K562 (cell line): ENCODE data around the gene VAMP8. TPM values are rescaled to one million over a fixed set of nuclear protein-coding genes. Genes with fewer than 3 reads are reported as not detected.
A peak's percentile ranks its signal among the peaks of the same experiment; 100 is the strongest.

ENCODE experiments used
- ATAC-seq: fragments of 200-7000 bp; cut with Tn5 transposase; 3 replicates; pipeline ENCODE4 v1.9.1; 2020; ENCODE audit warnings: moderate library complexity
- BruUV-seq: library from RNA; stranded (reverse); fragments of 400-500 nt; replicated peaks from 2 replicates; lab custom pipeline; 2021; lab: Mats Ljungman, UMichigan
- CTCF ChIA-PET: fragments of 300-600 bp; formaldehyde crosslinking; extraction: SDS; loops from one replicate; lab custom pipeline; 2021; ENCODE audit warnings: low intra/inter-chr PET ratio; lab: Yijun Ruan, JAX
- POLR2A ChIA-PET: fragments of 300-600, 350-650 bp; sonication (Branson Sonifier 250); formaldehyde crosslinking; extraction: SDS; loops from one replicate; lab custom pipeline; 2021; ENCODE audit warnings: antibody characterized with exemption, inconsistent platforms; lab: Yijun Ruan, JAX
- DNase-seq, 4 experiments: peaks; one replicate each; pipeline versions ENCODE4 v3.0.0 to v3.0.0-alpha.2; 2011 to 2018; ENCODE audit warnings: low spot score in 3 of 4, mixed read lengths in 3 of 4; ENCODE audit errors: extremely low read depth in 1 of 4
- FAIRE-seq: peaks from 2 replicates; lab custom pipeline; 2011; peaks lifted over from hg19 to GRCh38; lab: Jason Lieb, UNC
- H2AFZ ChIP-seq: 2 replicates; pipeline ENCODE4 v1.6.0; 2011; ENCODE audit warnings: low read depth, low read length, control low read depth, inconsistent platforms
- H3K27ac ChIP-seq: fragments of 200-600 bp; 3 replicates; pipeline ENCODE4 v1.8.0; 2011; ENCODE audit warnings: low read depth, mild to moderate bottlenecking, control low read depth, inconsistent platforms, low read length, moderate library complexity, mixed read lengths; ENCODE audit errors: extremely low read depth
- H3K27me3 ChIP-seq, 2 experiments: fragments of 300-600 bp in 1 of 2; 2 replicates in 1 of 2; 3 replicates in 1 of 2; pipeline versions ENCODE4 v1.6.0 to v1.8.0; 2011; ENCODE audit warnings: inconsistent platforms in 2 of 2, low read length in 2 of 2, mild to moderate bottlenecking in 1 of 2, mixed read lengths in 1 of 2, moderate library complexity in 1 of 2; ENCODE audit not compliant: control insufficient read depth in 2 of 2, insufficient read depth in 2 of 2
- H3K36me3 ChIP-seq: fragments of 300-600 bp; 3 replicates; pipeline ENCODE4 v1.8.0; 2011; ENCODE audit warnings: mild to moderate bottlenecking, low read length, inconsistent platforms; ENCODE audit not compliant: control insufficient read depth, insufficient read depth
- H3K4me1 ChIP-seq, 2 experiments: fragments of 200-600 bp in 1 of 2; replicated peaks in 1 of 2; 2 replicates in 1 of 2; 3 replicates in 1 of 2; pipeline versions ENCODE4 v1.5.1 to v1.8.0; 2011; ENCODE audit warnings: inconsistent platforms in 2 of 2, low read length in 2 of 2, mild to moderate bottlenecking in 1 of 2, mixed read lengths in 1 of 2, moderate library complexity in 1 of 2; ENCODE audit not compliant: control insufficient read depth in 2 of 2, insufficient read depth in 2 of 2
- H3K4me2 ChIP-seq: 2 replicates; pipeline ENCODE4 v1.6.1; 2011; ENCODE audit warnings: low read length, control low read depth, inconsistent platforms, mixed read lengths; ENCODE audit not compliant: insufficient read depth
- H3K4me3 ChIP-seq: fragments of 200-600 bp; sonication (generic), shearing (Covaris generic); 2 replicates; pipeline ENCODE4 v1.5.1; 2016; ENCODE audit warnings: control low read depth, inconsistent platforms
- H3K79me2 ChIP-seq: fragments of 200-600 bp; 3 replicates; pipeline ENCODE4 v1.8.0; 2011; ENCODE audit warnings: low read length, inconsistent platforms; ENCODE audit not compliant: control insufficient read depth, insufficient read depth
- H3K9ac ChIP-seq, 2 experiments: 2 replicates each; pipeline versions ENCODE4 v1.6.0 to v1.6.1; 2011; ENCODE audit warnings: low read depth in 2 of 2, low read length in 2 of 2, control low read depth in 1 of 2, inconsistent platforms in 1 of 2, mild to moderate bottlenecking in 1 of 2, mixed read lengths in 1 of 2; ENCODE audit not compliant: insufficient read depth in 1 of 2
- H3K9me1 ChIP-seq: one replicate; pipeline ENCODE4 v1.6.0; 2011; ENCODE audit warnings: inconsistent platforms, mild to moderate bottlenecking, low read length, moderate library complexity; ENCODE audit not compliant: control insufficient read depth, insufficient read depth
- H3K9me3 ChIP-seq: replicated peaks from 2 replicates; pipeline ENCODE4 v1.5.1; 2011; ENCODE audit warnings: low read depth, low read length, inconsistent platforms; ENCODE audit not compliant: control insufficient read depth, insufficient read depth
- H4K20me1 ChIP-seq: replicated peaks from 2 replicates; pipeline ENCODE4 v1.6.1; 2011; ENCODE audit warnings: low read length, inconsistent platforms, mixed read lengths; ENCODE audit not compliant: control insufficient read depth, insufficient read depth
- CHD1 ChIP-seq: fragments of 200-600 bp; sonication (generic); IDR thresholded peaks from one replicate; pipeline ENCODE4 v1.6.1; 2012; ENCODE audit warnings: mild to moderate bottlenecking, moderate library complexity, low read length, inconsistent platforms
- E2F8 ChIP-seq: fragments of 450-650 bp; IDR thresholded peaks from 2 replicates; pipeline ENCODE4 v1.7.1; 2018; ENCODE audit warnings: mild to moderate bottlenecking, low read depth; ENCODE audit not compliant: partially characterized antibody
- ESRRA ChIP-seq: fragments of 450-650 bp; IDR thresholded peaks from 2 replicates; pipeline ENCODE4 v1.6.1; 2014; ENCODE audit warnings: low read depth, mild to moderate bottlenecking, moderate library complexity, borderline replicate concordance
- FOXK2 ChIP-seq, 2 experiments: fragments of 450-650 bp; IDR thresholded peaks in 1 of 2; conservative IDR thresholded peaks in 1 of 2; 2 replicates each; pipeline ENCODE4 v1.6.1; 2016; ENCODE audit warnings: low read depth in 2 of 2, mild to moderate bottlenecking in 1 of 2
- FOXP1 ChIP-seq: sonication (generic); formaldehyde crosslinking; IDR thresholded peaks from 2 replicates; pipeline ENCODE4 v1.8.0; 2022; ENCODE audit warnings: mild to moderate bottlenecking, missing genetic modification reagents
- KDM5B ChIP-seq: fragments of 200-600 bp; sonication (generic); IDR thresholded peaks from 2 replicates; pipeline ENCODE4 v1.6.1; 2012; ENCODE audit warnings: low read depth, mild to moderate bottlenecking, moderate library complexity, low read length, control low read depth, inconsistent platforms; ENCODE audit not compliant: insufficient replicate concordance
- MAZ ChIP-seq, 2 experiments: fragments of 450-650 bp in 1 of 2; sonication (generic) in 1 of 2; formaldehyde crosslinking; IDR thresholded peaks in 1 of 2; conservative IDR thresholded peaks in 1 of 2; 2 replicates each; pipeline versions ENCODE4 v1.4.0 to v1.5.0; 2020; ENCODE audit warnings: mild to moderate bottlenecking in 1 of 2, missing genetic modification reagents in 1 of 2
- NFATC3 ChIP-seq: fragments of 450-650 bp; IDR thresholded peaks from 2 replicates; pipeline ENCODE4 v1.6.1; 2017; ENCODE audit warnings: mild to moderate bottlenecking
- POLR2AphosphoS2 ChIP-seq: IDR thresholded peaks from 2 replicates; pipeline ENCODE4 v1.6.1; 2012; ENCODE audit warnings: low read length, improper control_type of control experiment
- POLR2AphosphoS5 ChIP-seq: IDR thresholded peaks from 2 replicates; pipeline ENCODE4 v1.6.1; 2011; ENCODE audit warnings: mild to moderate bottlenecking, low read depth, low read length, moderate library complexity; ENCODE audit not compliant: control insufficient read depth, insufficient read depth
- RFX1 ChIP-seq: fragments of 450-650 bp; IDR thresholded peaks from 2 replicates; pipeline ENCODE4 v1.6.1; 2016; ENCODE audit warnings: mild to moderate bottlenecking, moderate library complexity
- RHOXF2B ChIP-seq: fragments of 250-450 bp; sonication (Bioruptor Pico); conservative IDR thresholded peaks from 2 replicates; pipeline ENCODE4 v1.5.1; 2021
- SIN3A ChIP-seq, 2 experiments: fragments of 150-350 bp in 1 of 2; IDR thresholded peaks; 2 replicates each; pipeline ENCODE4 v1.6.1; 2011 to 2016; ENCODE audit warnings: borderline replicate concordance in 2 of 2, low read depth in 2 of 2, low read length in 2 of 2, mild to moderate bottlenecking in 2 of 2, moderate library complexity in 2 of 2; ENCODE audit not compliant: control insufficient read depth in 1 of 2
- SPI1 ChIP-seq: IDR thresholded peaks from 2 replicates; pipeline ENCODE4 v1.6.1; 2011; ENCODE audit warnings: low read depth, low read length, control low read depth, borderline replicate concordance
- USF2 ChIP-seq: sonication (generic); formaldehyde crosslinking; IDR thresholded peaks from 2 replicates; pipeline ENCODE4 v1.5.0; 2020; ENCODE audit warnings: missing genetic modification reagents
- ZNF146 ChIP-seq: IDR thresholded peaks from one replicate; pipeline ENCODE4 v1.6.1; 2018; ENCODE audit warnings: missing compliant biosample characterization; ENCODE audit not compliant: unreplicated experiment
- ZNF695 ChIP-seq: fragments of 450-650 bp; formaldehyde crosslinking; IDR thresholded peaks from 2 replicates; pipeline ENCODE4 v1.4.0; 2020; ENCODE audit warnings: mild to moderate bottlenecking, moderate library complexity
- WGBS: fragments of 100-300 bp; shearing (Covaris generic); methylation state at CpG from one replicate; pipeline ENCODE4 v1.1.6; 2016; ENCODE audit warnings: low coverage, mixed read lengths; ENCODE audit not compliant: insufficient coverage; ENCODE audit errors: missing lambda C conversion rate; 5-methylcytosine and 5-hydroxymethylcytosine counted together
- in situ Hi-C: fragments of 300-500 bp; cut with MboI; formaldehyde crosslinking; loops from 4 replicates; pipeline ENCODE4 v1.15.0; 2018; ENCODE audit warnings: inconsistent platforms, mixed read lengths
- intact Hi-C: fragments of 100-400 bp; cut with micrococcal nuclease; formaldehyde crosslinking; loops from 2 replicates; pipeline ENCODE4 v1.14.2; 2022
- polyA plus RNA-seq, 8 experiments: library from polyadenylated mRNA; depleted of rRNA in 4 of 8; stranded (reverse) in 5 of 8; unstranded in 3 of 8; fragments of >200 nt; fragmentation: Nextera tagmentation in 2 of 8; fragmentation: Illumina TruSeq in 1 of 8; extraction: Ambion mirVana in 2 of 8; extraction: Trizol in 1 of 8; gene quantifications; 2 replicates each; pipeline versions ENCODE4 v1.2.1 to v1.2.3, GENCODE V29; 2011 to 2014; ENCODE audit warnings: inconsistent platforms in 1 of 8, missing spikeins in 1 of 8
- total RNA-seq, 7 experiments: library from RNA; depleted of rRNA in 6 of 7; stranded (reverse); fragments of >200 nt in 6 of 7; fragmentation: Illumina TruSeq in 2 of 7; extraction: Trizol in 2 of 7; gene quantifications; 2 replicates each; pipeline versions ENCODE4 v1.2.1 to v1.2.3, GENCODE V29; 2011 to 2021; ENCODE audit warnings: low replicate concordance in 1 of 7

The VAMP8 gene
- total and polyA plus RNA-seq, 9 of the 15 experiments (the other 6 are each of a cell fraction or from before 2014, with no cell fraction given), result 107 to 571 (median 248) TPM

- Histone ChIP-seq H3K4me2 (peak within 1 kb of the TSS; percentile 100), H3K9me1 (no peaks in the 10 kb centered on the region), H4K20me1 (no peaks in the 10 kb centered on the region), H3K27ac (peak within 1 kb of the TSS; percentile 27), H3K36me3 (peaks cover 36% of the 10 kb centered on the region; the same call in 2 of the 3 replicates), H2AFZ (peak within 1 kb of the TSS; percentile 96), H3K9me3 (no peaks in the 10 kb centered on the region), H3K27me3 (no peaks in the 10 kb centered on the region), H3K4me3 (peak within 1 kb of the TSS; percentile 79), H3K9ac (peak within 1 kb of the TSS; percentile 67 to 96), H3K4me1 (peaks cover 9 to 34% of the 10 kb centered on the region in 2 experiments; a peak in 4 of 5 replicates), H3K79me2 (peaks cover 31% of the 10 kb centered on the region; the same call in 2 of the 3 replicates)
- ChIA-PET CTCF (no interaction called here), POLR2A (interaction anchor here (0.9 to 5.5 kb wide), 6 partner anchors 7 to 106 kb away, joined by 3 to 31 read pairs (median 10); partner anchors contain the start of genes C2orf68, RNF181 and USP39)
- intact Hi-C loops, result loop anchor here (2.0 to 5.0 kb wide), 2 partner anchors 42 to 180 kb away; partner anchors contain the start of gene GGCX
- WGBS, result under 1% methylated on average over 43 of the region's 73 CpGs
- ATAC-seq, result peak; percentile 97
- peak; percentile 42 for FAIRE-seq
- TSS peak; percentile 44 for BruUV-seq
- in situ Hi-C loops, result no loop called here
- peak; percentile 88 to 94 (median 90) for DNase-seq
- TF ChIP-seq POLR2AphosphoS2 (no peak), RFX1 (no peak), KDM5B (peak; percentile 17), USF2 (CRISPR knock-in tag) (peak; percentile 80), RHOXF2B (no peak), SPI1 (no peak), FOXP1 (CRISPR knock-in tag) (no peak), E2F8 (no peak), MAZ (CRISPR knock-in tag; conservative IDR thresholded peaks at IDR 0.05 in 1 of 2, IDR thresholded peaks at IDR 0.05 in 1 of 2) (peak; percentile 80 to 92), ZNF695 (CRISPR knock-in tag) (no peak), ESRRA (peak; percentile 41; the same call in 1 of the 2 replicates), FOXK2 (conservative IDR thresholded peaks at IDR 0.05 in 1 of 2, IDR thresholded peaks at IDR 0.05 in 1 of 2; ENCODE audit: low read depth in 2 of 2) (peak in 1 of 2 experiments; percentile 12; a peak in 2 of 4 replicates), NFATC3 (no peak), ZNF146 (CRISPR knock-in tag) (no peak), POLR2AphosphoS5 (0 out of 2 replicates have a peak, but pooled peaks have one; percentile 32), SIN3A (IDR thresholded peaks at IDR 0.05; ENCODE audit: borderline replicate concordance in 2 of 2, control insufficient read depth in 1 of 2, low read depth in 2 of 2, low read length in 2 of 2) (peak; percentile 99), CHD1 (peak; percentile 38)
These were observed 25.3 kb downstream of the VAMP8 start, which contains the start of gene TMEM150A for GRCh38 chr2:85602476-85603234. Gene TMEM150A, minus strand, starts transcription at chr2:85602698. Its CDS starts 750 bp downstream, at chr2:85601948.
